Tibial nerve (tissue), 4 donors: ENCODE measurements around the gene LMF2.
"Not testable (repeated sequence)": the region's sequence is repeated elsewhere in the genome, so short reads cannot be mapped to it uniquely, and the experiment has no call there.

Experiments used
- EP300 ChIP-seq, 2 donors: sonication (generic); formaldehyde crosslinking; IDR thresholded peaks; one replicate each; pipeline ENCODE4 v1.6.1; 2017; ENCODE audit warnings: antibody characterized with exemption in 2 of 2, mild to moderate bottlenecking in 1 of 2
- POLR2A ChIP-seq, 2 donors: fragments of 450-650 bp; IDR thresholded peaks; one replicate each; pipeline ENCODE4 v1.6.1; 2017; ENCODE audit warnings: antibody characterized with exemption in 2 of 2, mild to moderate bottlenecking in 2 of 2, moderate library complexity in 2 of 2
- TF ChIP-seq, protein P1 (sequence below), 5 experiments: fragments of 200-600 bp in 3 of 5; fragments of 450-650 bp in 2 of 5; sonication (generic) in 3 of 5; IDR thresholded peaks; one replicate each; pipeline ENCODE4 v1.5.1; 2016 to 2019; ENCODE audit warnings: antibody characterized with exemption in 5 of 5, mild to moderate bottlenecking in 3 of 5, moderate library complexity in 2 of 5

DNA sequence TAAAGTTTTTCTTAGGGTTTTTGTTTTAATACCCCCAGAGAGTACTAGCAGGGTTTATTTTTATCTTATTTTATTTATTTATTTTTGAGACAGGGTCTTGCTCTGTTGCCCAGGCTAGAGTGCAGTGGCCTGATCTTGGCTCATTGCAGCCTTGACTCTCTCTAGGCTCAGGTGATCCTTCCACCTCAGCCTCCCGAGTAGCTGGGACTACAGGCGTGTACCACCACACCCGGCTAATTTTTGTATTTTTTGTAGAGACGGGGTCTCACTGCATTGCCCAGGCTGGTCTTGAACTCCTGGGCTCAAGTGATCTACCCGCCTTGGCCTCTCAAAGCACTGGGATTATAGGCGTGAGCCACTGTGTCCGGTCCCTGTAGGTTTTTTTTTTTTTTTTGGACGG is 12.7 kb upstream of the LMF2 start:
- TF ChIP-seq, protein P1, sequence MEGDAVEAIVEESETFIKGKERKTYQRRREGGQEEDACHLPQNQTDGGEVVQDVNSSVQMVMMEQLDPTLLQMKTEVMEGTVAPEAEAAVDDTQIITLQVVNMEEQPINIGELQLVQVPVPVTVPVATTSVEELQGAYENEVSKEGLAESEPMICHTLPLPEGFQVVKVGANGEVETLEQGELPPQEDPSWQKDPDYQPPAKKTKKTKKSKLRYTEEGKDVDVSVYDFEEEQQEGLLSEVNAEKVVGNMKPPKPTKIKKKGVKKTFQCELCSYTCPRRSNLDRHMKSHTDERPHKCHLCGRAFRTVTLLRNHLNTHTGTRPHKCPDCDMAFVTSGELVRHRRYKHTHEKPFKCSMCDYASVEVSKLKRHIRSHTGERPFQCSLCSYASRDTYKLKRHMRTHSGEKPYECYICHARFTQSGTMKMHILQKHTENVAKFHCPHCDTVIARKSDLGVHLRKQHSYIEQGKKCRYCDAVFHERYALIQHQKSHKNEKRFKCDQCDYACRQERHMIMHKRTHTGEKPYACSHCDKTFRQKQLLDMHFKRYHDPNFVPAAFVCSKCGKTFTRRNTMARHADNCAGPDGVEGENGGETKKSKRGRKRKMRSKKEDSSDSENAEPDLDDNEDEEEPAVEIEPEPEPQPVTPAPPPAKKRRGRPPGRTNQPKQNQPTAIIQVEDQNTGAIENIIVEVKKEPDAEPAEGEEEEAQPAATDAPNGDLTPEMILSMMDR (IDR thresholded peaks at IDR 0.05), result not testable (repeated sequence)
- TF ChIP-seq EP300, POLR2A (IDR thresholded peaks at IDR 0.05): not testable (repeated sequence)
